HepG2 (cell line): ENCODE data around the gene SLC16A3. TPM values are rescaled to one million over a fixed set of nuclear protein-coding genes. Genes with fewer than 3 reads are reported as not detected.

Experiments
- ETV6 ChIP-seq: sonication (generic); formaldehyde crosslinking; conservative IDR thresholded peaks from 2 replicates; pipeline ENCODE4 v1.4.0; 2020; ENCODE audit warnings: missing genetic modification reagents
- HNRNPUL1 ChIP-seq: fragments of 200-400 bp; formaldehyde crosslinking; IDR thresholded peaks from 2 replicates; pipeline ENCODE4 v1.6.1; 2017; ENCODE audit warnings: low read depth, mild to moderate bottlenecking, low read length, moderate library complexity
- KAT2B ChIP-seq: fragments of 150-350 bp; IDR thresholded peaks from 2 replicates; pipeline ENCODE4 v1.6.1; 2014; ENCODE audit warnings: low read depth, low read length, borderline replicate concordance
- MBNL3 ChIP-seq: fragments of 250-450 bp; sonication (Bioruptor Pico); conservative IDR thresholded peaks from 2 replicates; pipeline ENCODE4 v1.8.0; 2022; ENCODE audit warnings: mild to moderate bottlenecking, inconsistent platforms
- PITX1 ChIP-seq: sonication (generic); formaldehyde crosslinking; IDR thresholded peaks from 2 replicates; pipeline ENCODE4 v1.5.1; 2020; ENCODE audit warnings: mild to moderate bottlenecking, missing genetic modification reagents
- SKIL ChIP-seq: sonication (generic); formaldehyde crosslinking; IDR thresholded peaks from 2 replicates; pipeline ENCODE4 v1.8.0; 2022; ENCODE audit warnings: missing genetic modification reagents, mild to moderate bottlenecking, moderate library complexity, borderline replicate concordance
- SP2 ChIP-seq: sonication (generic); formaldehyde crosslinking; IDR thresholded peaks from 2 replicates; pipeline ENCODE4 v1.5.1; 2020; ENCODE audit warnings: mild to moderate bottlenecking, missing genetic modification reagents
- TCF12 ChIP-seq, 2 experiments: fragments of 450-650 bp in 1 of 2; sonication (generic) in 1 of 2; formaldehyde crosslinking in 1 of 2; IDR thresholded peaks; 2 replicates each; pipeline versions ENCODE4 v1.6.1 to v1.8.0; 2017 to 2022; ENCODE audit warnings: antibody characterized with exemption in 1 of 2, mild to moderate bottlenecking in 1 of 2, missing genetic modification reagents in 1 of 2, moderate library complexity in 1 of 2
- XRCC5 ChIP-seq: fragments of 200-400 bp; formaldehyde crosslinking; optimal IDR thresholded peaks from 2 replicates; pipeline ENCODE3; 2017; ENCODE audit warnings: mild to moderate bottlenecking, low read length
- ZBTB7A ChIP-seq: sonication (generic); formaldehyde crosslinking; IDR thresholded peaks from 2 replicates; pipeline ENCODE4 v1.8.0; 2022; ENCODE audit warnings: mild to moderate bottlenecking, missing genetic modification reagents
- ZFP41 ChIP-seq: sonication (generic); formaldehyde crosslinking; IDR thresholded peaks from 2 replicates; pipeline ENCODE4 v1.4.0; 2020; ENCODE audit warnings: mild to moderate bottlenecking, missing genetic modification reagents, borderline replicate concordance
- ZFP82 ChIP-seq: sonication (generic); formaldehyde crosslinking; IDR thresholded peaks from 2 replicates; pipeline ENCODE4 v1.5.1; 2020; ENCODE audit warnings: mild to moderate bottlenecking, missing genetic modification reagents, borderline replicate concordance
- ZNF503 ChIP-seq: sonication (generic); formaldehyde crosslinking; IDR thresholded peaks from 2 replicates; pipeline ENCODE4 v1.4.0; 2020; ENCODE audit warnings: missing genetic modification reagents
- ZNF567 ChIP-seq: sonication (generic); formaldehyde crosslinking; IDR thresholded peaks from 2 replicates; pipeline ENCODE4 v1.8.1; 2023; ENCODE audit warnings: mild to moderate bottlenecking, missing genetic modification reagents, borderline replicate concordance
- ZNF572 ChIP-seq: sonication (generic); formaldehyde crosslinking; IDR thresholded peaks from 2 replicates; pipeline ENCODE4 v1.5.1; 2020; ENCODE audit warnings: mild to moderate bottlenecking, missing genetic modification reagents
- ZNF605 ChIP-seq: sonication (generic); formaldehyde crosslinking; IDR thresholded peaks from 2 replicates; pipeline ENCODE4 v1.8.0; 2022; ENCODE audit warnings: mild to moderate bottlenecking, missing genetic modification reagents
- ZSCAN22 ChIP-seq: sonication (generic); formaldehyde crosslinking; IDR thresholded peaks from 2 replicates; pipeline ENCODE4 v1.4.0; 2020; ENCODE audit warnings: mild to moderate bottlenecking, missing genetic modification reagents
- polyA plus RNA-seq, 8 experiments: library from polyadenylated mRNA; depleted of rRNA in 3 of 8; stranded (reverse) in 7 of 8; unstranded in 1 of 8; fragments of >200 nt; fragmentation: Illumina TruSeq in 4 of 8; extraction: Trizol in 4 of 8; gene quantifications; 2 replicates each; pipeline versions ENCODE4 v1.2.1 to v1.2.3, GENCODE V29; 2011 to 2016; ENCODE audit warnings: low read depth in 4 of 8, missing spikeins in 1 of 8, mixed read lengths in 1 of 8; ENCODE audit not compliant: insufficient read depth in 1 of 8
- total RNA-seq, 5 experiments: library from RNA; depleted of rRNA; stranded (reverse); fragments of >200 nt; fragmentation: Illumina TruSeq; extraction: Trizol; gene quantifications; 2 replicates each; pipeline ENCODE4 v1.2.3, GENCODE V29; 2016; ENCODE audit warnings: low read depth in 1 of 5
- TF ChIP-seq, protein P1 (sequence below): sonication (generic); formaldehyde crosslinking; conservative IDR thresholded peaks from 2 replicates; pipeline ENCODE4 v1.8.0; 2022; ENCODE audit warnings: mild to moderate bottlenecking, moderate library complexity, missing genetic modification reagents
- TF ChIP-seq, protein P2 (sequence below), 2 experiments: sonication (generic) in 1 of 2; formaldehyde crosslinking in 1 of 2; IDR thresholded peaks; 2 replicates each; pipeline versions ENCODE4 v1.5.1 to v1.6.1; 2011 to 2020; ENCODE audit warnings: borderline replicate concordance in 1 of 2, low read depth in 1 of 2, low read length in 1 of 2, mild to moderate bottlenecking in 1 of 2, missing genetic modification reagents in 1 of 2, moderate library complexity in 1 of 2
- TF ChIP-seq, protein P3 (sequence below): sonication (generic); formaldehyde crosslinking; IDR thresholded peaks from 2 replicates; pipeline ENCODE4 v1.5.0; 2020; ENCODE audit warnings: missing genetic modification reagents

SLC16A3 gene
- total and polyA plus RNA-seq, 2 of the 13 experiments (the other 11 are each of a cell fraction or from before 2014, with no cell fraction given), result 242 to 349 TPM

DNA sequence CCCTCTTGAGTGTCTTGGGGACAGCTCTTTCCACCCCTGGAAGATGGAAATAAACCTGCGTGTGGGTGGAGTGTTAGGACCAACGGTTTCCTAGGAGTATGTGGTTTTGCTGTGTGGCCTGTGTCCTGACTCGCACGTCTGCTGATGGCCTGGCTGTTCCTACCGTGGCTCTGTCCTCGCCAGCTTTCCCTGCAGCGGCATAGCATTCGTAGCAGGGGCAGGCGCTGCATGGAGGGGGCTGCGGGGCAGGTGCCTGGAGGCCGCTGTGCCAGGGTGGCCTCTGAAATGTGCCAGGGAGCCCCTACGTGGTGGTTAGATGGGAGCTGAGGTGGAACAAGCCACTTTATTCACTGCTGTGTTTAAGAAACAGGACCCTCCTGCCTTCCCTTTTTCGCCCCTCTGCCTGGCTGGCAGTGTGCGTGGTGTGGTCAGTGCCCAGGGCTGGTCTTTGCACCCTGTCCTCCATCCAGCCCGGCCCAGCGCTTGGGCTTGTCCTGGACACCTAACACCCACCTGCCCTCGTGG lies 10.6 kb downstream of the SLC16A3 start (continued):
- peak; percentile 33; the same call in 1 of the 2 replicates for TF ChIP-seq ZFP41 (CRISPR knock-in tag)
- no peak for TF ChIP-seq ZNF605 (CRISPR knock-in tag)
- no peak for TF ChIP-seq TCF12 (IDR thresholded peaks at IDR 0.05)
- TF ChIP-seq TCF12 (CRISPR knock-in tag; IDR thresholded peaks at IDR 0.05), result no peak
- TF ChIP-seq KAT2B, result no peak
- TF ChIP-seq ZNF567 (CRISPR knock-in tag), result no peak
- TF ChIP-seq SKIL (CRISPR knock-in tag), result no peak
- TF ChIP-seq, protein P1, sequence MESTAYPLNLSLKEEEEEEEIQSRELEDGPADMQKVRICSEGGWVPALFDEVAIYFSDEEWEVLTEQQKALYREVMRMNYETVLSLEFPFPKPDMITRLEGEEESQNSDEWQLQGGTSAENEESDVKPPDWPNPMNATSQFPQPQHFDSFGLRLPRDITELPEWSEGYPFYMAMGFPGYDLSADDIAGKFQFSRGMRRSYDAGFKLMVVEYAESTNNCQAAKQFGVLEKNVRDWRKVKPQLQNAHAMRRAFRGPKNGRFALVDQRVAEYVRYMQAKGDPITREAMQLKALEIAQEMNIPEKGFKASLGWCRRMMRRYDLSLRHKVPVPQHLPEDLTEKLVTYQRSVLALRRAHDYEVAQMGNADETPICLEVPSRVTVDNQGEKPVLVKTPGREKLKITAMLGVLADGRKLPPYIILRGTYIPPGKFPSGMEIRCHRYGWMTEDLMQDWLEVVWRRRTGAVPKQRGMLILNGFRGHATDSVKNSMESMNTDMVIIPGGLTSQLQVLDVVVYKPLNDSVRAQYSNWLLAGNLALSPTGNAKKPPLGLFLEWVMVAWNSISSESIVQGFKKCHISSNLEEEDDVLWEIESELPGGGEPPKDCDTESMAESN, result no peak
- TF ChIP-seq HNRNPUL1, result no peak
- TF ChIP-seq ZSCAN22 (CRISPR knock-in tag), result no peak
- TF ChIP-seq ZNF572 (CRISPR knock-in tag), result 0 out of 2 replicates have a peak, but pooled peaks have one; percentile 89
- TF ChIP-seq, protein P2, sequence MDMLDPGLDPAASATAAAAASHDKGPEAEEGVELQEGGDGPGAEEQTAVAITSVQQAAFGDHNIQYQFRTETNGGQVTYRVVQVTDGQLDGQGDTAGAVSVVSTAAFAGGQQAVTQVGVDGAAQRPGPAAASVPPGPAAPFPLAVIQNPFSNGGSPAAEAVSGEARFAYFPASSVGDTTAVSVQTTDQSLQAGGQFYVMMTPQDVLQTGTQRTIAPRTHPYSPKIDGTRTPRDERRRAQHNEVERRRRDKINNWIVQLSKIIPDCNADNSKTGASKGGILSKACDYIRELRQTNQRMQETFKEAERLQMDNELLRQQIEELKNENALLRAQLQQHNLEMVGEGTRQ (IDR thresholded peaks at IDR 0.05; ENCODE audit: low read depth, low read length), result no peak
- TF ChIP-seq, protein P2 (CRISPR knock-in tag; IDR thresholded peaks at IDR 0.05; ENCODE audit: borderline replicate concordance), result no peak
- no peak for TF ChIP-seq ZFP82 (CRISPR knock-in tag)
- TF ChIP-seq MBNL3, result no peak
- peak; percentile 33; the same call in 1 of the 2 replicates for TF ChIP-seq SP2
- TF ChIP-seq PITX1 (CRISPR knock-in tag), result no peak
- TF ChIP-seq ZBTB7A (CRISPR knock-in tag), result 0 out of 2 replicates have a peak, but pooled peaks have one; percentile 36
- no peak for TF ChIP-seq ZNF503 (CRISPR knock-in tag)
- no peak for TF ChIP-seq ETV6
- TF ChIP-seq XRCC5, result peak; percentile 7
- TF ChIP-seq, protein P3, sequence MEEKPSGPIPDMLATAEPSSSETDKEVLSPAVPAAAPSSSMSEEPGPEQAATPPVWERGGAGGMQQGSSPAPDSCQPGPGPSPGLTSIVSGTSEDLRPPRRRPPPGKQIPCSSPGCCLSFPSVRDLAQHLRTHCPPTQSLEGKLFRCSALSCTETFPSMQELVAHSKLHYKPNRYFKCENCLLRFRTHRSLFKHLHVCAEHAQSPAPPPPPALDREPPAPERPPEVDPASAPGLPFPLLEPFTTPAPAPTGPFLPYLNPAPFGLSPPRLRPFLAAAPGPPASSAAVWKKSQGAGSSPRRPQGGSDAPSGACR (CRISPR knock-in tag), result no peak
